Measurements from ENCODE around the gene KCNH1. TPM values are rescaled to one million over a fixed set of nuclear protein-coding genes. Genes with fewer than 3 reads are reported as not detected.

Gene KCNH1
- total RNA-seq, 4 donors from 2014 or later: 0.53 to 16.5 (median 2.4) TPM

DNA sequence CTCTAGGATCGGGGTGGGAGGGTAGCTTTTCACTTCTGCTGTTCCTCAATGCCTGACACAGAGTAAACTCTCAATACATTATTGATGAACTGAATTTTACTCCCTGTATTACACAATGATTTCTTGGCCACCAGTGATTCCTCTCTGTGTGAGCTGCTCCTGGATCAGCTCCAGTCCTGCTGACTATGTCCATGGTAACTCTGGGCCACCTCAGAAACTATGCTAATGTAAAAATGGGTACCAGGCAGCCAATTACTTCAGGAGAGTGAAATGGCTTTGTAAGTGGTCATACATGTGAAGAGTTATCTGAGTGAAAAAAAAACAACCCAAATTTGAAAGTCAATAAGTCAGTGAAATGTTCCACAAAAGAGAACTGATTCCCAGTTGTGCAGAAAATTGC lies 311.0 kb downstream of the KCNH1 start:
- H3K27ac ChIP-seq: no peak overlapping the region
- H3K27me3 ChIP-seq: no peaks in the 10 kb centered on the region
- no peaks in the 10 kb centered on the region for H3K9me3 ChIP-seq
- H3K36me3 ChIP-seq: no peaks in the 10 kb centered on the region
- no peak for TF ChIP-seq POLR2A (IDR thresholded peaks at IDR 0.05)
- TF ChIP-seq, protein P1, sequence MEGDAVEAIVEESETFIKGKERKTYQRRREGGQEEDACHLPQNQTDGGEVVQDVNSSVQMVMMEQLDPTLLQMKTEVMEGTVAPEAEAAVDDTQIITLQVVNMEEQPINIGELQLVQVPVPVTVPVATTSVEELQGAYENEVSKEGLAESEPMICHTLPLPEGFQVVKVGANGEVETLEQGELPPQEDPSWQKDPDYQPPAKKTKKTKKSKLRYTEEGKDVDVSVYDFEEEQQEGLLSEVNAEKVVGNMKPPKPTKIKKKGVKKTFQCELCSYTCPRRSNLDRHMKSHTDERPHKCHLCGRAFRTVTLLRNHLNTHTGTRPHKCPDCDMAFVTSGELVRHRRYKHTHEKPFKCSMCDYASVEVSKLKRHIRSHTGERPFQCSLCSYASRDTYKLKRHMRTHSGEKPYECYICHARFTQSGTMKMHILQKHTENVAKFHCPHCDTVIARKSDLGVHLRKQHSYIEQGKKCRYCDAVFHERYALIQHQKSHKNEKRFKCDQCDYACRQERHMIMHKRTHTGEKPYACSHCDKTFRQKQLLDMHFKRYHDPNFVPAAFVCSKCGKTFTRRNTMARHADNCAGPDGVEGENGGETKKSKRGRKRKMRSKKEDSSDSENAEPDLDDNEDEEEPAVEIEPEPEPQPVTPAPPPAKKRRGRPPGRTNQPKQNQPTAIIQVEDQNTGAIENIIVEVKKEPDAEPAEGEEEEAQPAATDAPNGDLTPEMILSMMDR (IDR thresholded peaks at IDR 0.05): no peak
- H3K4me1 ChIP-seq: no peaks in the 10 kb centered on the region
- DNase-seq: no peak
- no peak overlapping the region for H3K4me3 ChIP-seq

DNA sequence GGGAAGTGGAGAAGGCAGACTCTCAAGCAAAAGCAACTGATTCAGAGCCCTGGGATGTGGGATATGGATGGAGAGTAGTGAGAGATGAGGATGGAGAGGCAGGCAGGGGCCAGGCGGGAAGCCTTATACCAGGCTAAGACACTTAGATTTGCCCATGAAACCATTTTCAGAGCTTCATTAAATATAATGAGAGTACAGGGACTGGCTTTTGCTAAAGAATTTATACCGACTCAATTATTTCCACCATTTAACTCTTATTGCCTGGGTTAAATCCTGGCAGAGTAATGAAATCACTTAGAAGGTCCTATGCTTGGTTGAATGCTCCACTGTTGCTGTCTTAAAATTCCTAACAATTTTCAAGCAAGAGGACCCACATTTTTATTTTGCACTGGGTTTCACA lies 311.7 kb downstream of the KCNH1 start:
- DNase-seq: no peak
- no peaks in the 10 kb centered on the region for H3K4me1 ChIP-seq
- H3K36me3 ChIP-seq: no peaks in the 10 kb centered on the region
- TF ChIP-seq, protein P1 (IDR thresholded peaks at IDR 0.05): no peak
- TF ChIP-seq POLR2A (IDR thresholded peaks at IDR 0.05): no peak
- no peaks in the 10 kb centered on the region for H3K9me3 ChIP-seq
- no peaks in the 10 kb centered on the region for H3K27me3 ChIP-seq
- H3K27ac ChIP-seq: no peak overlapping the region
- H3K4me3 ChIP-seq: no peak overlapping the region

DNA sequence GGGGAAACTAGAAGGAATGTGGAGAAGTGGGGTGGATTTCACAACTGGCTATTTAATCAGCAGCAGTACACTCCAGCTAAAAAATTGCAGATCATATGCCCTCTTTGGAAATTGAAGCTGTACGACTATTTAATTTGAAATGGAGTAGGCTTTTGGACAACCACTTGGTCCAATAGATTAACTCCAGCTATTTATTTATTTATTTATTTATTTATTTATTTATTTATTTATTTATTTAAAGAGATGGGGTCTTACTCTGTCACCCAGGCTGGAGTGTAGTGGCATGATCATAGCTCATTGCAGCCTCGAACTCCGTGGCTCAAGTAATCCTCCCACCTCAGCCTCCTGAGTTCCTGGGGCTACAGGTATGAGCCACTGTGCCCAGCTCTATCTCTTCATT lies 312.3 kb downstream of the KCNH1 start:
- no peaks in the 10 kb centered on the region for H3K27me3 ChIP-seq
- H3K9me3 ChIP-seq: no peaks in the 10 kb centered on the region
- no peak for TF ChIP-seq POLR2A (IDR thresholded peaks at IDR 0.05)
- TF ChIP-seq, protein P1 (IDR thresholded peaks at IDR 0.05): no peak
- DNase-seq: no peak
- no peaks in the 10 kb centered on the region for H3K36me3 ChIP-seq
- no peaks in the 10 kb centered on the region for H3K4me1 ChIP-seq
- H3K27ac ChIP-seq: no peak overlapping the region
- H3K4me3 ChIP-seq: no peak overlapping the region

DNA sequence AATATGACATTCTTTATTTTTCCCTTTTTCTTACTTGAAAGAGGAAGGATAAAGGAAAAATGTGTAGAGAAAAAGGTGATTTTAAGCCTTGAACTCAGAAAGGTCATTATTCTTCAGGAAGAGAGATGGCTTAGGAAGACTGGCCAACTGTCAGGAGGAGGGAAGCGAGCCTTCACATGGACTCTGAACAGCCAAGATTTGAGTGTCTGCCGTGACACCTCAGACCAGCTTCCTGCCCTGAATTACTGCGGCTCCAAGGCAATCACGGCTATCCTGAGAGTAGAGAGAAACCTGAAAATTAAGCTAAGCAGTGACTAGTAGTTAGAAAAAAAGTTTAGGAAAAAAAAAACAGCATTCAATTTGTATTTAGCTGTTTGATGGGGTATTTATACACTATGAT lies 314.7 kb downstream of the KCNH1 start:
- no peak overlapping the region for H3K4me3 ChIP-seq
- no peaks in the 10 kb centered on the region for H3K9me3 ChIP-seq
- H3K27ac ChIP-seq: no peak overlapping the region
- no peaks in the 10 kb centered on the region for H3K4me1 ChIP-seq
- no peaks in the 10 kb centered on the region for H3K36me3 ChIP-seq
- TF ChIP-seq POLR2A (IDR thresholded peaks at IDR 0.05): no peak
- TF ChIP-seq, protein P1 (IDR thresholded peaks at IDR 0.05): no peak
- no peak for DNase-seq
- no peaks in the 10 kb centered on the region for H3K27me3 ChIP-seq

DNA sequence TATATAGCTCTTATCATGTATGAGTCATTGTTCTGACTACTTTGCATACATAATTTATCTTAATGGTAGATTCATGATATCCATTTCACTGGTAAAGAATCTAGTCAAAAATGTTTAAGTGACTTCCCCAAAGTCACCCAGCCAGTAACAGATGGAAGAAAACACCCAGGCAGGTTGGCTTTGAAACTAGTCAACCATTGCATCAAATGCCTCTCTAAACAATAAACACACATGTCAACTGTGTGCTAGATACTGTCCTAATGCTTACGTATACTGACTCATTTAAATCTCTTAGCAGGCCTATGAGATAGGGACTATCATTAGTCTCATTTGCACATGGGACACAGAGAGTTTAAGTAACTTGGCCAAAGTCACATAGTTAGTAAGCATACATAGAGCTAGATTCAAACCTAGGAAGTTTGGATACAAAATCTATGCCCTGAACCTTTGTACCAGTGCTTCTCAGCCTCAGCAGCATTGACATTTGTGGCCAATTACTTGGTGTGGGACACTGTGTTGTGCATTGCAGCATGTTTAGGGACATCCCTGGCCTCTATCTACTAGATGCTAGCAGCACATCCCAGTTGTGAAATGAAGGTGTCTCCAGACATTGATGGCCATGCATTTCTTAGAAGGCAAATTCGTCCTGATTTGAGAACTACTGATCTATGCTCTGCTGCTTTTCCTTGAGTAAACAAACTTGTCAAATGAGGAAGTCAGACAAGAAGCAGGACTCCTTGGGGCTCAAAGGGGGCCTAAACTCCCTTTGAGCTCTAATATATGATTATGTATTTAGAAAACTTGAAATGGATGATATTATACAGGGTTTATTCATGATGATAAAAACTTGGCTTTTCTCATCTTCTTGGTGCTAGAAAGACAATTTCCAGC lies 316.3 kb downstream of the KCNH1 start:
- TF ChIP-seq POLR2A (IDR thresholded peaks at IDR 0.05): no peak
- TF ChIP-seq, protein P1 (IDR thresholded peaks at IDR 0.05): no peak
- Histone ChIP-seq H3K4me3 (no peak overlapping the region), H3K9me3 (no peaks in the 10 kb centered on the region), H3K4me1 (no peaks in the 10 kb centered on the region), H3K36me3 (no peaks in the 10 kb centered on the region), H3K27ac (no peak overlapping the region), H3K27me3 (no peaks in the 10 kb centered on the region)
- DNase-seq: no peak

All from Peyer's patch (tissue), 4 donors.